K562 (cell line): Measurements from ENCODE around the gene AMOT. TPM values are rescaled to one million over a fixed set of nuclear protein-coding genes. Genes with fewer than 3 reads are reported as not detected.

ENCODE experiments used
- ATAC-seq: fragments of 200-7000 bp; cut with Tn5 transposase; 3 replicates; pipeline ENCODE4 v1.9.1; 2020; ENCODE audit warnings: moderate library complexity
- BruUV-seq: library from RNA; stranded (reverse); fragments of 400-500 nt; replicated peaks from 2 replicates; lab custom pipeline; 2021; lab: Mats Ljungman, UMichigan
- CTCF ChIA-PET: fragments of 300-600 bp; formaldehyde crosslinking; extraction: SDS; loops from one replicate; lab custom pipeline; 2021; ENCODE audit warnings: low intra/inter-chr PET ratio; lab: Yijun Ruan, JAX
- POLR2A ChIA-PET: fragments of 300-600, 350-650 bp; sonication (Branson Sonifier 250); formaldehyde crosslinking; extraction: SDS; loops from one replicate; lab custom pipeline; 2021; ENCODE audit warnings: antibody characterized with exemption, inconsistent platforms; lab: Yijun Ruan, JAX
- DNase-seq, 4 experiments: peaks; one replicate each; pipeline versions ENCODE4 v3.0.0 to v3.0.0-alpha.2; 2011 to 2018; ENCODE audit warnings: low spot score in 3 of 4, mixed read lengths in 3 of 4; ENCODE audit errors: extremely low read depth in 1 of 4
- FAIRE-seq: peaks from 2 replicates; lab custom pipeline; 2011; peaks lifted over from hg19 to GRCh38; lab: Jason Lieb, UNC
- H2AFZ ChIP-seq: 2 replicates; pipeline ENCODE4 v1.6.0; 2011; ENCODE audit warnings: low read depth, low read length, control low read depth, inconsistent platforms
- H3K27ac ChIP-seq: fragments of 200-600 bp; 3 replicates; pipeline ENCODE4 v1.8.0; 2011; ENCODE audit warnings: low read depth, mild to moderate bottlenecking, control low read depth, inconsistent platforms, low read length, moderate library complexity, mixed read lengths; ENCODE audit errors: extremely low read depth
- H3K27me3 ChIP-seq, 2 experiments: fragments of 300-600 bp in 1 of 2; 2 replicates in 1 of 2; 3 replicates in 1 of 2; pipeline versions ENCODE4 v1.6.0 to v1.8.0; 2011; ENCODE audit warnings: inconsistent platforms in 2 of 2, low read length in 2 of 2, mild to moderate bottlenecking in 1 of 2, mixed read lengths in 1 of 2, moderate library complexity in 1 of 2; ENCODE audit not compliant: control insufficient read depth in 2 of 2, insufficient read depth in 2 of 2
- H3K36me3 ChIP-seq: fragments of 300-600 bp; 3 replicates; pipeline ENCODE4 v1.8.0; 2011; ENCODE audit warnings: mild to moderate bottlenecking, low read length, inconsistent platforms; ENCODE audit not compliant: control insufficient read depth, insufficient read depth
- H3K4me1 ChIP-seq, 2 experiments: fragments of 200-600 bp in 1 of 2; replicated peaks in 1 of 2; 2 replicates in 1 of 2; 3 replicates in 1 of 2; pipeline versions ENCODE4 v1.5.1 to v1.8.0; 2011; ENCODE audit warnings: inconsistent platforms in 2 of 2, low read length in 2 of 2, mild to moderate bottlenecking in 1 of 2, mixed read lengths in 1 of 2, moderate library complexity in 1 of 2; ENCODE audit not compliant: control insufficient read depth in 2 of 2, insufficient read depth in 2 of 2
- H3K4me2 ChIP-seq: 2 replicates; pipeline ENCODE4 v1.6.1; 2011; ENCODE audit warnings: low read length, control low read depth, inconsistent platforms, mixed read lengths; ENCODE audit not compliant: insufficient read depth
- H3K4me3 ChIP-seq: fragments of 200-600 bp; sonication (generic), shearing (Covaris generic); 2 replicates; pipeline ENCODE4 v1.5.1; 2016; ENCODE audit warnings: control low read depth, inconsistent platforms
- H3K79me2 ChIP-seq: fragments of 200-600 bp; 3 replicates; pipeline ENCODE4 v1.8.0; 2011; ENCODE audit warnings: low read length, inconsistent platforms; ENCODE audit not compliant: control insufficient read depth, insufficient read depth
- H3K9ac ChIP-seq, 2 experiments: 2 replicates each; pipeline versions ENCODE4 v1.6.0 to v1.6.1; 2011; ENCODE audit warnings: low read depth in 2 of 2, low read length in 2 of 2, control low read depth in 1 of 2, inconsistent platforms in 1 of 2, mild to moderate bottlenecking in 1 of 2, mixed read lengths in 1 of 2; ENCODE audit not compliant: insufficient read depth in 1 of 2
- H3K9me1 ChIP-seq: one replicate; pipeline ENCODE4 v1.6.0; 2011; ENCODE audit warnings: inconsistent platforms, mild to moderate bottlenecking, low read length, moderate library complexity; ENCODE audit not compliant: control insufficient read depth, insufficient read depth
- H3K9me3 ChIP-seq: replicated peaks from 2 replicates; pipeline ENCODE4 v1.5.1; 2011; ENCODE audit warnings: low read depth, low read length, inconsistent platforms; ENCODE audit not compliant: control insufficient read depth, insufficient read depth
- H4K20me1 ChIP-seq: replicated peaks from 2 replicates; pipeline ENCODE4 v1.6.1; 2011; ENCODE audit warnings: low read length, inconsistent platforms, mixed read lengths; ENCODE audit not compliant: control insufficient read depth, insufficient read depth
- NR2C2 ChIP-seq, 2 experiments: fragments of 200-800 bp in 1 of 2; sonication (Bioruptor generic) in 1 of 2; sonication (generic) in 1 of 2; formaldehyde crosslinking in 1 of 2; IDR thresholded peaks; 2 replicates each; pipeline versions ENCODE4 v1.6.1 to v1.8.0; 2016 to 2022; ENCODE audit warnings: mild to moderate bottlenecking in 1 of 2, missing compliant biosample characterization in 1 of 2, missing genetic modification characterization in 1 of 2, missing genetic modification reagents in 1 of 2
- ZNF444 ChIP-seq: fragments of 250-450 bp; sonication (Bioruptor Pico); IDR thresholded peaks from 2 replicates; pipeline ENCODE4 v1.4.0; 2020; ENCODE audit warnings: mild to moderate bottlenecking, moderate library complexity
- WGBS: fragments of 100-300 bp; shearing (Covaris generic); methylation state at CpG from one replicate; pipeline ENCODE4 v1.1.6; 2016; ENCODE audit warnings: low coverage, mixed read lengths; ENCODE audit not compliant: insufficient coverage; ENCODE audit errors: missing lambda C conversion rate; 5-methylcytosine and 5-hydroxymethylcytosine counted together
- in situ Hi-C: fragments of 300-500 bp; cut with MboI; formaldehyde crosslinking; loops from 4 replicates; pipeline ENCODE4 v1.15.0; 2018; ENCODE audit warnings: inconsistent platforms, mixed read lengths
- intact Hi-C: fragments of 100-400 bp; cut with micrococcal nuclease; formaldehyde crosslinking; loops from 2 replicates; pipeline ENCODE4 v1.14.2; 2022
- polyA plus RNA-seq, 8 experiments: library from polyadenylated mRNA; depleted of rRNA in 4 of 8; stranded (reverse) in 5 of 8; unstranded in 3 of 8; fragments of >200 nt; fragmentation: Nextera tagmentation in 2 of 8; fragmentation: Illumina TruSeq in 1 of 8; extraction: Ambion mirVana in 2 of 8; extraction: Trizol in 1 of 8; gene quantifications; 2 replicates each; pipeline versions ENCODE4 v1.2.1 to v1.2.3, GENCODE V29; 2011 to 2014; ENCODE audit warnings: inconsistent platforms in 1 of 8, missing spikeins in 1 of 8
- total RNA-seq, 7 experiments: library from RNA; depleted of rRNA in 6 of 7; stranded (reverse); fragments of >200 nt in 6 of 7; fragmentation: Illumina TruSeq in 2 of 7; extraction: Trizol in 2 of 7; gene quantifications; 2 replicates each; pipeline versions ENCODE4 v1.2.1 to v1.2.3, GENCODE V29; 2011 to 2021; ENCODE audit warnings: low replicate concordance in 1 of 7
- TF ChIP-seq, protein P1 (sequence below): fragments of 250-450 bp; sonication (Bioruptor Pico); IDR thresholded peaks from 2 replicates; pipeline ENCODE4 v1.4.0; 2020
- TF ChIP-seq, protein P2 (sequence below), 2 experiments: fragments of 450-650 bp in 1 of 2; sonication (generic) in 1 of 2; formaldehyde crosslinking in 1 of 2; IDR thresholded peaks; 2 replicates each; pipeline versions ENCODE4 v1.7.1 to v1.9.0; 2016 to 2022; ENCODE audit warnings: inconsistent platforms in 1 of 2, mild to moderate bottlenecking in 1 of 2, missing genetic modification reagents in 1 of 2

Gene AMOT
- total and polyA plus RNA-seq, 9 of the 15 experiments (the other 6 are each of a cell fraction or from before 2014, with no cell fraction given) = 0.04 TPM; not detected in 8

GRCh38 chrX:112789931-112790330 lies 50.7 kb downstream of the AMOT start:
- H3K4me3 ChIP-seq = no peak overlapping the region
- intact Hi-C loops = no loop called here
- H2AFZ ChIP-seq = no peak overlapping the region
- no peak overlapping the region for H3K9ac ChIP-seq
- H3K79me2 ChIP-seq = no peaks in the 10 kb centered on the region
- BruUV-seq = no TSS peak
- 0% methylated on average over 1 of the region's 4 CpGs for WGBS
- FAIRE-seq = no peak
- in situ Hi-C loops = no loop called here
- no peak overlapping the region for H3K4me2 ChIP-seq
- no peak overlapping the region for H3K27ac ChIP-seq
- H4K20me1 ChIP-seq = no peaks in the 10 kb centered on the region
- no peak for DNase-seq
- no peaks in the 10 kb centered on the region for H3K9me3 ChIP-seq
- no peaks in the 10 kb centered on the region for H3K4me1 ChIP-seq
- TF ChIP-seq, protein P1, sequence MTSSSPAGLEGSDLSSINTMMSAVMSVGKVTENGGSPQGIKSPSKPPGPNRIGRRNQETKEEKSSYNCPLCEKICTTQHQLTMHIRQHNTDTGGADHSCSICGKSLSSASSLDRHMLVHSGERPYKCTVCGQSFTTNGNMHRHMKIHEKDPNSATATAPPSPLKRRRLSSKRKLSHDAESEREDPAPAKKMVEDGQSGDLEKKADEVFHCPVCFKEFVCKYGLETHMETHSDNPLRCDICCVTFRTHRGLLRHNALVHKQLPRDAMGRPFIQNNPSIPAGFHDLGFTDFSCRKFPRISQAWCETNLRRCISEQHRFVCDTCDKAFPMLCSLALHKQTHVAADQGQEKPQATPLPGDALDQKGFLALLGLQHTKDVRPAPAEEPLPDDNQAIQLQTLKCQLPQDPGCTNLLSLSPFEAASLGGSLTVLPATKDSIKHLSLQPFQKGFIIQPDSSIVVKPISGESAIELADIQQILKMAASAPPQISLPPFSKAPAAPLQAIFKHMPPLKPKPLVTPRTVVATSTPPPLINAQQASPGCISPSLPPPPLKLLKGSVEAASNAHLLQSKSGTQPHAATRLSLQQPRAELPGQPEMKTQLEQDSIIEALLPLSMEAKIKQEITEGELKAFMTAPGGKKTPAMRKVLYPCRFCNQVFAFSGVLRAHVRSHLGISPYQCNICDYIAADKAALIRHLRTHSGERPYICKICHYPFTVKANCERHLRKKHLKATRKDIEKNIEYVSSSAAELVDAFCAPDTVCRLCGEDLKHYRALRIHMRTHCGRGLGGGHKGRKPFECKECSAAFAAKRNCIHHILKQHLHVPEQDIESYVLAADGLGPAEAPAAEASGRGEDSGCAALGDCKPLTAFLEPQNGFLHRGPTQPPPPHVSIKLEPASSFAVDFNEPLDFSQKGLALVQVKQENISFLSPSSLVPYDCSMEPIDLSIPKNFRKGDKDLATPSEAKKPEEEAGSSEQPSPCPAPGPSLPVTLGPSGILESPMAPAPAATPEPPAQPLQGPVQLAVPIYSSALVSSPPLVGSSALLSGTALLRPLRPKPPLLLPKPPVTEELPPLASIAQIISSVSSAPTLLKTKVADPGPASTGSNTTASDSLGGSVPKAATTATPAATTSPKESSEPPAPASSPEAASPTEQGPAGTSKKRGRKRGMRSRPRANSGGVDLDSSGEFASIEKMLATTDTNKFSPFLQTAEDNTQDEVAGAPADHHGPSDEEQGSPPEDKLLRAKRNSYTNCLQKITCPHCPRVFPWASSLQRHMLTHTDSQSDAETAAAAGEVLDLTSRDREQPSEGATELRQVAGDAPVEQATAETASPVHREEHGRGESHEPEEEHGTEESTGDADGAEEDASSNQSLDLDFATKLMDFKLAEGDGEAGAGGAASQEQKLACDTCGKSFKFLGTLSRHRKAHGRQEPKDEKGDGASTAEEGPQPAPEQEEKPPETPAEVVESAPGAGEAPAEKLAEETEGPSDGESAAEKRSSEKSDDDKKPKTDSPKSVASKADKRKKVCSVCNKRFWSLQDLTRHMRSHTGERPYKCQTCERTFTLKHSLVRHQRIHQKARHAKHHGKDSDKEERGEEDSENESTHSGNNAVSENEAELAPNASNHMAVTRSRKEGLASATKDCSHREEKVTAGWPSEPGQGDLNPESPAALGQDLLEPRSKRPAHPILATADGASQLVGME (CRISPR knock-in tag) = no peak
- TF ChIP-seq NR2C2 (CRISPR knock-in tag; IDR thresholded peaks at IDR 0.05) (no peak), NR2C2 (tag; IDR thresholded peaks at IDR 0.05) (no peak), ZNF444 (CRISPR knock-in tag) (no peak)
- TF ChIP-seq, protein P2, sequence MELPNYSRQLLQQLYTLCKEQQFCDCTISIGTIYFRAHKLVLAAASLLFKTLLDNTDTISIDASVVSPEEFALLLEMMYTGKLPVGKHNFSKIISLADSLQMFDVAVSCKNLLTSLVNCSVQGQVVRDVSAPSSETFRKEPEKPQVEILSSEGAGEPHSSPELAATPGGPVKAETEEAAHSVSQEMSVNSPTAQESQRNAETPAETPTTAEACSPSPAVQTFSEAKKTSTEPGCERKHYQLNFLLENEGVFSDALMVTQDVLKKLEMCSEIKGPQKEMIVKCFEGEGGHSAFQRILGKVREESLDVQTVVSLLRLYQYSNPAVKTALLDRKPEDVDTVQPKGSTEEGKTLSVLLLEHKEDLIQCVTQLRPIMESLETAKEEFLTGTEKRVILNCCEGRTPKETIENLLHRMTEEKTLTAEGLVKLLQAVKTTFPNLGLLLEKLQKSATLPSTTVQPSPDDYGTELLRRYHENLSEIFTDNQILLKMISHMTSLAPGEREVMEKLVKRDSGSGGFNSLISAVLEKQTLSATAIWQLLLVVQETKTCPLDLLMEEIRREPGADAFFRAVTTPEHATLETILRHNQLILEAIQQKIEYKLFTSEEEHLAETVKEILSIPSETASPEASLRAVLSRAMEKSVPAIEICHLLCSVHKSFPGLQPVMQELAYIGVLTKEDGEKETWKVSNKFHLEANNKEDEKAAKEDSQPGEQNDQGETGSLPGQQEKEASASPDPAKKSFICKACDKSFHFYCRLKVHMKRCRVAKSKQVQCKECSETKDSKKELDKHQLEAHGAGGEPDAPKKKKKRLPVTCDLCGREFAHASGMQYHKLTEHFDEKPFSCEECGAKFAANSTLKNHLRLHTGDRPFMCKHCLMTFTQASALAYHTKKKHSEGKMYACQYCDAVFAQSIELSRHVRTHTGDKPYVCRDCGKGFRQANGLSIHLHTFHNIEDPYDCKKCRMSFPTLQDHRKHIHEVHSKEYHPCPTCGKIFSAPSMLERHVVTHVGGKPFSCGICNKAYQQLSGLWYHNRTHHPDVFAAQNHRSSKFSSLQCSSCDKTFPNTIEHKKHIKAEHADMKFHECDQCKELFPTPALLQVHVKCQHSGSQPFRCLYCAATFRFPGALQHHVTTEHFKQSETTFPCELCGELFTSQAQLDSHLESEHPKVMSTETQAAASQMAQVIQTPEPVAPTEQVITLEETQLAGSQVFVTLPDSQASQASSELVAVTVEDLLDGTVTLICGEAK (IDR thresholded peaks at IDR 0.05) = no peak
- TF ChIP-seq, protein P2 (CRISPR knock-in tag; IDR thresholded peaks at IDR 0.05) = no peak
- no peaks in the 10 kb centered on the region for H3K27me3 ChIP-seq
- H3K36me3 ChIP-seq = no peaks in the 10 kb centered on the region
- no peak for ATAC-seq
- POLR2A ChIA-PET = no interaction called here
- H3K9me1 ChIP-seq = no peaks in the 10 kb centered on the region
- CTCF ChIA-PET = no interaction called here
